ENCODE data around the gene OXTR.
"Not testable (repeated sequence)": the region's sequence is repeated elsewhere in the genome, so short reads cannot be mapped to it uniquely, and the experiment has no call there.

OXTR gene

DNA sequence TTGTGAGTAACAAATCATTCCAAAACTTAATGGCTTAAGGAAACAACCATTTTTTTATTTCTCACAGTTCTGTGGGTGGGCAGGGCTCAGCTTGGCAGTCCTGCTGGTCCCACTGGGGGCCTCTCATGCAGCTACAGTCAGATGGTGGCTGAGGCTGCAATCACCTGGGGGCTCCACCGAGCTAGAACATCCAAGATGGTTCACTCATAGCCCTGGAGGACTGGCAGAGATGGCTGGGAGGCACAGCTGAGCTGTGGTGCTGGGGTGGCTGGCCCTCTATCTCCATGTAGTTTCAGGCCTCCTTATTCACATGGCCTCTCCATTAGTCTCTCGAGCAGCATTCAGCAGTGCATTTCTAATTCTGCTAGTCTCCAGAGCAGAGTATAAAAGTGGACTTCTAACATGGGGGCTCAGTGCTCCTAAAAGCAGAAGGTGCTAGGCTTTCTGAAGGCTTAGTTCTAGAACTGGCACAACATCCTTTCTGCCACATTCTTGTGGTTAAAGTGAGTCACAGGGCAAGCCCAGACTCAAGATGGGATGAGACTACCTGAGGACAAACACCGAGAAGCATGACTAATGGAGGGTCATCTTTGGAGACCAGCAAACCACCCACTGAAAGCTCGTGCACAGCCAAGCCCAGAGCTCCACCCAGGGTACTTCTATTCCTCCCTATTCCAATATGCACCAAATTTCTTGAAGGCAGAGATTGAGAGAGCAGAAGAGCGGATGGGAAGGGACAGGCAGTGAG lies 29.5 kb downstream of the OXTR start:
- DNase-seq, result peak; percentile 76

- no peak for DNase-seq
Observed at GRCh38 chr3:8738639-8739038, 30.8 kb downstream of the OXTR start.

GRCh38 chr3:8737823-8738222 lies 31.6 kb downstream of the OXTR start:
- no peak for DNase-seq

DNA sequence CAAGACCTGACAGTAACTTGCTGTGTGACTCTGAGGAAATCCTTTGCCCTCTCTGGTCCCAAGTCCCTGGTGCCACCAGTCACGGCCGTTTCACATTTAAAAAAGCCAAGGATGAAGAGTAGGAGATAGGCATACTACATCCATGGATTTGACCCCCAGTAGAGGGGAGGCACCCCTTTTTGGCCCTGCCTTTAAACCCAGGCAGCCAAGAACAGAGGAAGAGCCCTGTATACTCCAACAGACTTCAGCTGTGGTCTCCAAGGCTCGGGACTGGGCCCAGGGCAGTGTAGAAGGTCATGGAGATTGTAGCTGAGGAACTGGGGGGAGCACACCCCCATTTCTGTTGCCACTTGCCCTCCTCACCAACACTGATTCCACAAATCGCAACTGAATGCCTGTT lies 32.1 kb downstream of the OXTR start:
- DNase-seq, result no peak

GRCh38 chr3:8736436-8736835 lies 33.0 kb downstream of the OXTR start:
- DNase-seq, result no peak

GRCh38 chr3:8734908-8735307 lies 34.5 kb downstream of the OXTR start:
- no peak for DNase-seq

GRCh38 chr3:8734137-8734878 lies 35.1 kb downstream of the OXTR start:
- no peak for DNase-seq

DNA sequence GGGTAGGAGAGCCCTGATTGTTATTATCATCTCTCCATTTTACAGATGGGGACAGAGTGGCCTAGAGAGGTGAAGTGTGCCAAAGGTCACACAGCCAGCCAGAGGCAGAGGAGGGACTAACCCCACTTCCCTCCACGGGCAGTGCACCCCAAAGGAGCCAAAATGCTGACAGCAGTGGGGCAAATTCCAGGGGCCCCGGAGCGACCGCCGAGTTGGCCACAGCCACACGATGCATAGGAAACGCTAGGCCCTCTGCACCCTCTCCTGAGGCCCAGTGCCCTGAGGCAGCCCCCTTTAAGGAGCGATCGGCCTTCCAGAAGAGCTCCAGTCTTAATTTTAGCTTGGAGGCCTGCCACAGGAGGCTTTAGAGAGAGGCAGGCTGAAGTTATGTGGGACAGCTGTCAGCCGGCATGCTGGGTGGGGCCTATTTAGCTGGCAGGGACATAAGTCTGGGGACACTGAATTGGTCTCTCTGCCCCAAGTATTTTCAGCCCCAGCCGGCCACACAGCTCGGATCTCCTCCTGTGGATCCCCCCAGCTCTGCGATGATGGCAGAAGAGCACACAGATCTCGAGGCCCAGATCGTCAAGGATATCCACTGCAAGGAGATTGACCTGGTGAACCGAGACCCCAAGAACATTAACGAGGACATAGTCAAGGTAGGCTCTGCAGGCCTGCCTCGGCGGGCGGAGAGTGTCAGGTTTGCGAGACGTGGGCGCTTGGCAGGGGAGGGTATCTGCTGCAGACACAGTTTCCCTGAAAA lies 35.9 kb downstream of the OXTR start, which contains the start of gene CAV3:
TSS of gene CAV3 (plus strand) at position 471 of the 763 bp plus-strand sequence. CDS start at position 546, 75 bp downstream.
- no peak for DNase-seq

DNA sequence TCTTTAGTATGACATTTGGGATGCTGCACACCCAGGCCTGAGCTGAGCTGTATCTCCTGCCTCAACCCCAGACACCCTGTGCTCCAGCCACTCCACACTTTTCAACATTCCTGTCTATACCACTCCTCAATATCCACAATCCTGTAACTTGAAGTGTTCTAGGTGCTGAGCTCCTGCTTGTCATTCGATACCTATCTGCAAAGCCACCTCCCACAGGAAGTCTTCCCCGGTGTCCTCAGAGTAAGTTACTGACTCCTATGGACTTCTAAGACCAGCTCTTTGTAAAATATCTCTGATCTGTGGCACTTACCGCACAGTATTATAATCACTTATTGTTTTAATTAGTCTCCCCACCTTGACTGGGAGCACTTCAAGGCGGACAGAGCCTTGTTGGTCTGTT lies 37.0 kb downstream of the OXTR start:
- no peak for DNase-seq

GRCh38 chr3:8730656-8731055 lies 38.8 kb downstream of the OXTR start:
- no peak for DNase-seq

- no peak for DNase-seq
Observed at GRCh38 chr3:8729479-8729878, 39.9 kb downstream of the OXTR start.

DNA sequence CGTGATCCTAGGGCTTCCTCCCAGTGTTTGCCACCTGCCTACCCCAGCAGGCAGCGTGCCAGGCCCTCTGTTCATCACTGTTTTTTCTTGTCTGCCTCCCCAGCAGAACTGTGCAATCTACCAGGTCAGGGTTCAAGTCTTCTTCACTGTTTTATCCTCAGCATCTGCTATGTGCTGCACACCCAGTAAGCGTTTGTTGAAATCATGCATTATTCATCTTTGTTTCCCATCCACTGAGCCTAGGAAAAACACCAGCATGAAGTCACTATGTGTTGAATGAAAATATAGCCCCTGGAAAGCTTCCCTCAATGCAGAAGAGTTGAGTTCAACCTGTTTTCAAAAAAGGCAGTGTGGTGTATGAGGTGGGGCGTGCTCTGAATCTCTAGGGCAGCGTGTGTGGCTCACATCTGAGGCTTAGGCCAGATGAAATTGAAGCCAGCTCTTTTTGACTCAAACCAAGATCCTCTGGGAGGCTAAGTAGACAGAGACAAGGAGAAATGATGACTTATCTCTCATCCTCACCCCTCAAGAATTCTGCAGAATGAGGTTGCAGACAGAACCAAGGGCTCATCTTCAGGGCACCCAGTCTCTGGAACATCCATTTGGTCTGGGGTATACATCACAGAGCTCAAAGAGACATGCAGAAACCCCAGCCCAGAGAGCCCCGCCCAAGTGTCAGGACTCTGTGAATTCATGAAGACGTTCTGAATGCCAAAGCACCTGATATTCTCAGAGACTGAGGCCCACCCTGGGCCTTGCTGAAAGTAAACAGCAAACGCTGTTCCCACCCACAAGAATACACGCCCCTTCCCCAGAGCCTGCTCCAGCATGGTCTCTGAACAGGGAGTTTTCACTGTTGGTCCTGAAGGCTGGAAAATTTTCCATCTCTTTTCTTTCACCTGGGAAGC lies 41.6 kb downstream of the OXTR start:
- DNase-seq, result no peak

DNA sequence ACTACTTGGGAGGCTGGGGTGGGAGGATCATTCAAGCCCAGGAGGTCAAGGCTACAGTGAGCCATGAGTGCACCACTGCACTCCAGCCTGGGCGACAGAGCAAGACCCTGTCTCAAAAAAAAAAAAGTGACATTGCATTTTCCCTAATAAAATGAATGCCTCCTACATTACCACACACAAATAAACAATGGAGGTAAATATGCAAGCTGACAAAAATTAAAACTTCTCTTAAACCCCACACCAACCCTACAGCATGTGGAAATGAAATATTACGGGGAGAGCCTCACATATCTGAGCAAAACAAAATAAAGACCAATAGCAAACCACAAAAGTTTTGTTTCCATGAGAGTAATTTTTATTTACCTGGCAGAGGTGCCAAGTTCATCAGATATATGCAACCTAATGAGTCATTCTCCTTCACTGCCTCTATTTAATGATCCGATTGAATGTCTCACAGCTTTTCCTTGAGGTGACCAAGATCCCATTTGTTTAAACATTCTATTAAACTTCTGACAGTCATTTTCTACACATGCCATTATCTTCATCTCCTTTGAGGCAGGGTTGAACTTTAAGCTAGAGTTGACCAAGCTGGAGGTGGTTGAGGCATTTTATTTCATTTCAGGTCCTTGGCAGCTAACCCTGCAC lies 45.2 kb downstream of the OXTR start:
- DNase-seq, result no peak

DNA sequence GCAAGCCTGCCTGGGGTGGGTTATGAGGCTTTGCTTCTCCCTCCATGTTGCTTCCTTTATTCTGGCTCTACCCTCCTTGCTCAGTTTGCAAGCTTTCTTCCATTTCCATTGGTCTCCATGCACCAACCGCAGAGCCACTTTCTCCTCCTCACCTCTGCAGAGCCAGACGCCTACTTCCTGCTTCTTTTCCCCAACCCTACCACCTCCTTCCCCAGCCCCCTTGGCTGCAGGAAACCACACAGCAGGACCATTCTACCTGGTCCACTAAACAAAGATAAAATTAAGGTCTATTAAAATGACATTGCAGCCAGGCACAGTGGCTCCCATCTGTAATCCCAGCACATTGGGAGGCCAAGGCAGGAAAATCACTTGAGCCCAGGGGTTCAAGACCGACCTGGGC lies 45.8 kb downstream of the OXTR start:
- no peak for DNase-seq

DNA sequence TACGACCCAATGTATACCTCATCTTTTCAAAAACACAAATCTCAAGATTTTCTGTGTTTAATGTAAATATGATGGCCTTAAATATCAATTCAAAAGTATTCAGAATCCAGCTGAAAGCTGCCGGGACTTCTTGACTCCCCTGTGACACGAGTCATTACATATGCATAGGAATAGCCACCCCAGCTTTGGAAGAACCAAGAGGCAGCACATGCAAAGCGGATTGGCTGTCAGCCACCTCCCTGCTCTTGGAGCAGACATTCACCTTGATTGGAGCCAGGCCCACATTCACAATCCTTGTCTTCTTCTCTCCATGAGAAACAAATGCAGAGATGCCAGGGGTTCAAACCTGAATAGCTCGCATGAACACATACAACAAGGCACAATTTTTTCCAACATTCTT lies 46.6 kb downstream of the OXTR start:
- no peak for DNase-seq

DNA sequence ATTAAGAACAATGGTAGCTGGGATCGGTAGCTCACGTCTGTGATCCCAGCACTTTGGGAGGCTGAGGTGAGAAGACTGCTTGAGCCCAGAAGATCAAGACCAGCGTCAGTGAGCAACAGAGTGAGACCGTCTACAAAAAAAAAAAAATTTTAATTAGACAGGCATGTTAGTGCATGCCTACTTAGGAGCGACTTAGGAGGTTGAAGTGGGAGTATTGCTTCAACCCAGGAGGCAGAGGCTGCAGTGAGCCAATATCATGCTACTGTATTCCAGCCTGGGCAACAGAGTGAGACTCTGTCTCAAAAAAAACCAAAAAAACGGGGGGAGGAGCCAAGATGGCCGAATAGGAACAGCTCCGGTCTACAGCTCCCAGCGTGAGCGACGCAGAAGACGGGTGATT lies 53.7 kb downstream of the OXTR start:
- not testable (repeated sequence) for DNase-seq

GRCh38 chr3:8713901-8714759 lies 55.3 kb downstream of the OXTR start:
- DNase-seq, result no peak

- DNase-seq, result no peak
Observed at GRCh38 chr3:8712908-8713255, 56.5 kb downstream of the OXTR start.

- peak; percentile 47 for DNase-seq
Observed at GRCh38 chr3:8712045-8712907, 57.1 kb downstream of the OXTR start.
